ENCODE data around the gene SYPL1.
A peak's percentile ranks its signal among the peaks of the same experiment; 100 is the strongest.

SYPL1 gene

DNA sequence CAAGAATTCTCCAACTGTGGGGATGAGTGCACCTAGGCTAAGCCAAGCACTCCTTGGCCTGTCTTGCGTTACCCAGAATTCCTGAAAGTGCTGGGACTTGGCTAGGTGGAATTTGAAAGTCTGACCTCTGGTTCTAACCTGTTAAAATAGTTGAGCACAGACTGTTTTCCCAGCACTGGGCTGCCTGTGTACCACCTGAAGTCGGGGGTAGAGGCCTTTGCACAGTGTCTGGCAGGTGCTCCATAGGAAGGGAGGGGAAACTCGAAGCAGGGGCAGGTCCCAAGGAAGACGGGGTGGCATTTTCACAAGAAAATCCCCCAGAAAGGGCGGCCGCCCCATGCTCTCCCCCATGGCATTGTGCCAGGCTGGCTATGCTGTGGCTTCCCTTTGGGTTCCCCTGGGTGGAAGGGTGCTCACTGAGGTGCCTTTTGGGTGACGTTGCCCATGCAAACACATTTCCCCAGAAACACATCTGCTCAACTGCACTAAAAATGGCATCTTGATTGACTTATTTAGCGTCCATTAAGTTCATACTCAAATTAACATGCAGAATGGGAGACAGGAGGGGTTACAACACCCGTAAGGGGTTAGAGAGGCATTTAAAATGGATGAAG is 62.9 kb downstream of the SYPL1 start:
- DNase-seq = no peak

DNA sequence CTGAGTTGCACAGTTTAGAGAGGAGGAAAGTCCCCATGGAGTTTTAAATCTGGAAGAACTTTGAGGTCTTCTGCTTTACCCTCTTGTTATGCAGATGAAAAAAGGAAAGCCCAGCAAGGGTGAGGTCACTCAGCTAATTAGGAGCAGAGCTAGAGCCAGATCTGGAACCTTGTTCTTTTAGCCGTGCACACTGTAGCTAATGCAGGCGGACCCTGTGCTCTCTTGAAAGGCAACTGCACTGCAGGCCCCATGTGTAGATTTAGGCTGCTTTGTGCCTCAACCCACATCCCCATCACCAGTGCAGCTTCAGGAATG is 63.4 kb downstream of the SYPL1 start:
- no peak for DNase-seq

DNA sequence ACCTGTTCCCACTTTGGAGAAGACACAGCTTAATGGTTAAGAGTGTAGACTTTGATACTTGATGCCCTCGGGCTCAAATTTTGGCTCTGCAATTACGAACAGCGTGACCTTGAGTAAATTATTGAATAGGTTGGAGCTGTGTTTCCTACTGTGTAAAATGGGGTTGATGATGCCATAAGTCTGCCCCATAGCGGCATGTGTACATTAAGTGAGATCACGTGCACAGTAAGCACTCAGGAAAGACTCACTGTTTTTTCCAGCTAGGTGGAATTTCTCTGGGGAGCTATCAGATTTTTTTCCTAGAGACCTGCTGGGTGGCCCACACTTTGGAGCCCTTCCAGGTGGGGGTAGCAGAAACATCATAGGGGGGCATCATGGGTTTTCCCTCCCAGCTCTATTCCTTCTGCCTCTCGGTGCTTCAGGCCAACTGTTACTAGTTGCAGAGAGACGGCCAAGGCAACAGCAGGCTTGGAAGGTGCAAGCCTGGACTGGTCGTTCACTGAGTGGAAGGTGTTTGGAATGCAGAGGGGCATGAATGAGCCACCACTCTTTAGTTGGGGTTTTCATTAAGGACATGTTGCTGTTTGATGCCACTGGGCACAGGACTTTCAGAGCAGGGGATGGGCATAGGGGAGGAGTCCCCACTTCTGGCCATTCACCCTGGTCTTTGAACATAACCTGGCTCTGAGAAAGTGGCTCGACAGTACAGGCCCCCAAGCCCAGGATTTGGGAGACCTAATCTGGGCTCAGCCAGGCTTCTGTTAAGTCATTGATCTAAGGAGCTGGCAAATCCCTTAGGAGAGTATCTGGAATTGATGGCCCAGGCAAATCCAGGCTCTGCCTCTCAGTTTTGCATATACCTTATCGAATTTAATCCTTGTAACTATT is 64.0 kb downstream of the SYPL1 start:
- DNase-seq = no peak

DNA sequence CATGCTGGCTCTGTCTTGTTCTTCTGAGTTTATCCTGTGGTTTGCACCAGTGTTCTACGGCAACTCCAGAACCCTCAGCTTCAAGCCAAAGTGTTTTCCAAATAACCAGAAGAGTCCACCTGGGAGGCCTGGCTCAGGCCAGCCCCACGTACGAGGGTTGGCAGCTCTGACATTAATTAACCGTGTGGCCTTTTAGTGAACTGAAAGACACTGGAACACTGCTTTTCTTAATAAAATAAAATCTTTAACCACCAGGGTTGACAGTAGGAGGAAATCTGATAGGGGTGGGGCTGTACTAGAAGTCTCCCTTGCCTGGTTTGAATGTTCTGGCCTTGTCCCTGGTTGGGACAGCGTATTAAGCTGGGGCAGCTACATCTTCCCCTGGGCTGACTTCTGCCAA is 64.9 kb downstream of the SYPL1 start:
- DNase-seq = no peak

DNA sequence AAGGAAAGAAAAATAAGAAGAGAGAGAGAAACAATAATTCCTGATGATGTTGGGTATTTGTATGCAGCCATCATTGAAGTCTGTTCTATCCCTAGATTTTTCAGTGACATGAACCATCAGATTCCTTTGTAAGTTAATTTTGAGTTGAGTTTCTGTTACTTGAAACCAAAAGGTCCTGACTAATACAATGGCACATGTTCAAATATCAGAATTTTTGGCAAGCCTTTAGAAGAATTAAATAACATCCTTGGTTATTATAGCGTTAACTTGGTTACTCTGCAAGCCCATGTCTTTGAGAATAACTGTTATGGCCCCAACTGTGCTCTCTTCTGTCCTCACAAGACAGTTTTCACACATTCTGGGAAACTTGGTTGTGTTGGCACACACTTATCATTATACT is 66.5 kb downstream of the SYPL1 start:
- DNase-seq = no peak

DNA sequence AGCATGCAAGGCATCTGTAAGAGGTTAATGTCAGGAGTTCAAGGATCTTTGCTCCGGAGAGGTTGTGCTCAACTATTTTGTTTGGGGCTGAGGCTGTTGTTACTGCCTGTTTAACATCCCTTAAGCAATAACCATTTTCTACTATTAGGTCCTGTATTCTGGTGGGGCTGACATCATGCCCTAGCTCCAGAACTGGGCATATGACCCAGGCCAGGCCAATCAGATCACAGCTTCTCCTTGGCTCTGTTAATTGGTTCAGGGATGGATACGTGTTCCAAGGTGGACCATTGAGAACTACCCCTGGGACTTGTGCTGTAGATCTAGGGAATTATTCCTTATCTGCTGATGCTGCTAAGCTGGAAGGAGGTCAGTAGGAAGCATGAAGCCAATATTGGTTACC is 67.0 kb downstream of the SYPL1 start:
- no peak for DNase-seq

DNA sequence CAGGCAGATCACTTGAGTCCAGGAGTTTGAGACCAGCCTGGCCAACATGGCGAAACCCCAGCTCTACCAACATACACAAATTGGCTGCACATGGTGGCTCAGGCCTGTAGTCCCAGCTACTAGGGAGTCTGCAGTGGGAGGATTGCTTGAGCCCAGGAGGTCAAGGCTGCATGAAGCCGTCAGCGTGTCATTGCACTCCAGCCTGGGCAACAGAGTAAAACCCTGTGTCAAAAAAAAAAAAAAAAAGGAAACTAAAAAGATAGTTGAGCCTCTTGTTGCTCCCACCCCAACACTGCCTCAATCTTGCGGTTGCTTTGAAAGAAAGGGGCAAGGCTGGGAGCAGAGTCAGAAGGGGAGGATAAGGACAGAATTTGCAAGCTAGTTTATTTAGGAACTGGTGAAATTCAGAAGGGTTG is 69.9 kb downstream of the SYPL1 start:
- DNase-seq = no peak

DNA sequence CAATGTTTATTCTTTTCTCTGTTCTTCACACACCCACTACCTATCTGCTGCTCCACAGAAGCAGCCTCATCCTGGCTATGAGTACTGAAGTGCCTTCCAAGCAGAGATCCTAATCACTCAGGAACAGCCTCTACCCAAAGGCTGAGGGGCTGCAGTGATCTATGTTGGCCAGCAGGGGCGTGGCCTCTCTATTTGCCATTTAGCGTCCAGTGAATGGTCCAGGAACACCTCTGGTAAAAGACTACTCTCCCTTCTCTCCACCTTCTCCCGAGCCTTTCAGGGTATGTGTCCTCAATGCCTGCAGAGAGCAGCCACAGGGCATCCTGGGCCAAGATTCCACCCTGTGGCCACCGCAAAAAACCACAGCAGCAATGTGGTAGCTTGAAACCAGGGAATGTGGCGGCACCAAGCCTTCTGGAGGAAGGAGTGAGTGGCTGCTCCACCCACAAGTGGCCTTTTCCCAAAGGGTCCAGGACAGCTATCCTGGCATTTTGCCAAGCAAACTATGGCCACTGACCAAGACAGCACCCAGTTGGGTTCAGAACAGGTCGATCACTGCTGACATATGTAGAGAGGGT is 70.9 kb downstream of the SYPL1 start:
- DNase-seq = peak; percentile 20
